OCI-LY1 (cell line): ENCODE results near the gene SPATA18.

Experiments
- H2AFZ ChIP-seq: fragments of 200-600 bp; sonication (generic), shearing (Covaris generic); 2 replicates; pipeline ENCODE4 v1.6.0; 2014; ENCODE audit warnings: antibody characterized with exemption, mild to moderate bottlenecking, low read length
- H3F3A ChIP-seq: fragments of 200-600 bp; sonication (generic), shearing (Covaris generic); 2 replicates; pipeline ENCODE4 v1.6.0; 2014; ENCODE audit warnings: mild to moderate bottlenecking, antibody characterized with exemption, low read length, moderate library complexity; ENCODE audit not compliant: insufficient read depth
- H3K27ac ChIP-seq: fragments of 200-600 bp; sonication (generic); 2 replicates; pipeline ENCODE4 v1.5.1; 2014; ENCODE audit warnings: low read length, mixed run types, mild to moderate bottlenecking, low read depth; ENCODE audit not compliant: poor library complexity, severe bottlenecking
- H3K27me3 ChIP-seq: fragments of 200-600 bp; sonication (generic); 2 replicates; pipeline ENCODE4 v1.6.0; 2014; ENCODE audit warnings: antibody characterized with exemption, mild to moderate bottlenecking, low read length, moderate library complexity; ENCODE audit not compliant: insufficient read depth
- H3K36me3 ChIP-seq: fragments of 200-600 bp; sonication (generic); 2 replicates; pipeline ENCODE4 v1.6.1; 2014; ENCODE audit warnings: mild to moderate bottlenecking, antibody characterized with exemption, low read length, moderate library complexity, mixed read lengths; ENCODE audit not compliant: insufficient read depth
- H3K4me1 ChIP-seq: fragments of 200-600 bp; sonication (generic); 2 replicates; pipeline ENCODE4 v1.5.1; 2014; ENCODE audit warnings: mild to moderate bottlenecking, low read length, moderate library complexity; ENCODE audit not compliant: insufficient read depth, severe bottlenecking
- H3K4me2 ChIP-seq: fragments of 200-600 bp; sonication (generic), shearing (Covaris generic); 2 replicates; pipeline ENCODE4 v1.6.1; 2014; ENCODE audit warnings: low read length
- H3K4me3 ChIP-seq: fragments of 200-600 bp; sonication (generic); 2 replicates; pipeline ENCODE4 v1.5.1; 2014; ENCODE audit warnings: low read length, low read depth, mild to moderate bottlenecking, mixed read lengths; ENCODE audit not compliant: poor library complexity, severe bottlenecking
- H3K79me2 ChIP-seq: fragments of 200-600 bp; shearing (Covaris generic); 2 replicates; pipeline ENCODE4 v1.6.1; 2016; ENCODE audit warnings: mixed run types, low read length, mixed read lengths; ENCODE audit not compliant: insufficient read depth
- H3K9ac ChIP-seq: fragments of 200-600 bp; sonication (generic), shearing (Covaris generic); 2 replicates; pipeline ENCODE4 v1.6.1; 2014; ENCODE audit warnings: mild to moderate bottlenecking, low read length, mixed read lengths
- H3K9me2 ChIP-seq: fragments of 200-600 bp; sonication (generic), shearing (Covaris generic); 2 replicates; pipeline ENCODE4 v1.6.1; 2014; ENCODE audit warnings: low read depth, mild to moderate bottlenecking, low read length, mixed read lengths
- H3K9me3 ChIP-seq: fragments of 200-600 bp; shearing (Covaris generic); 2 replicates; pipeline ENCODE4 v1.6.1; 2014; ENCODE audit warnings: low read length, mixed read lengths
- H4K20me1 ChIP-seq: fragments of 200-600 bp; sonication (generic), shearing (Covaris generic); 2 replicates; pipeline ENCODE4 v1.6.0; 2016; ENCODE audit warnings: mild to moderate bottlenecking, low read length; ENCODE audit not compliant: insufficient read depth
- EZH2 ChIP-seq: fragments of 200-600 bp; sonication (generic), shearing (Covaris generic); IDR thresholded peaks from 2 replicates; pipeline ENCODE4 v1.8.0; 2017; ENCODE audit warnings: borderline replicate concordance, mixed run types, mild to moderate bottlenecking, antibody characterized with exemption, low read length, moderate library complexity, mixed read lengths
- TF ChIP-seq, protein P1 (sequence below): fragments of 200-600 bp; sonication (generic), shearing (Covaris generic); IDR thresholded peaks from 2 replicates; pipeline ENCODE4 v1.5.1; 2017; ENCODE audit warnings: mild to moderate bottlenecking, antibody characterized with exemption, low read length, moderate library complexity, mixed read lengths

SPATA18 gene

DNA sequence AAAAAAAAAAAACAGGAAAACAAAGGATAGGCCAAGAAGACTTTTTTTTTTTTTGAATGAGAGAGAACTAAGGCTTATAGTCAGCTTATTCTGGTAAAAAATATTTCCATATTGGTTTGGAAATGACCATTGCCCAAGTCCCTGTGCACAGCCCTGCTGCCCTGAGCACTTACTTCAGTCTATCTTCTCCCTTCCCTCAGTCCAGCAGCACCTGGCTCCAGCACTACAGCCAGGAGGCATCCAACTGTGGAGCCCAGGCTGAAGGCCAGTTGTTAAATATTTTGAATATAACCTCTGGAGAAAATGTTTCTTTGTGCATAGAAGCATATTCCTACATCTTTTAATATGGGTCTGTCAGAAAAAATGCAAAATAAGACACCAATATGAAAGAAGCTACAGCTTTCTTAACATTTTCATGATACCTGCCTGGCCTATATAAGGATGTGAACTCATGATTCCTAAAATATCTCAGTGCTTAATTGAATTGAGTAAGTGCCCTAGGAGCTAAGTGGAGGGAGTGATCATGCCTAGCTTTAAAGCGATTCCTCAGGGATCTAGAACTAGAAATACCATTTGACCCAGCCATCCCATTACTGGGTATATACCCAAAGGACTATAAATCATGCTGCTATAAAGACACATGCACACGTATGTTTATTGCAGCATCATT lies 45.4 kb upstream of the SPATA18 start:
- Histone ChIP-seq H3K36me3 (no peaks in the 10 kb centered on the region), H3K9me3 (no peaks in the 10 kb centered on the region), H3K4me2 (no peak overlapping the region), H3F3A (no peaks in the 10 kb centered on the region), H3K4me3 (no peak overlapping the region), H3K4me1 (no peaks in the 10 kb centered on the region), H3K79me2 (no peaks in the 10 kb centered on the region), H2AFZ (no peak overlapping the region), H3K9me2 (no peaks in the 10 kb centered on the region), H4K20me1 (no peaks in the 10 kb centered on the region), H3K9ac (no peak overlapping the region), H3K27ac (no peak overlapping the region), H3K27me3 (no peaks in the 10 kb centered on the region)
- TF ChIP-seq, protein P1, sequence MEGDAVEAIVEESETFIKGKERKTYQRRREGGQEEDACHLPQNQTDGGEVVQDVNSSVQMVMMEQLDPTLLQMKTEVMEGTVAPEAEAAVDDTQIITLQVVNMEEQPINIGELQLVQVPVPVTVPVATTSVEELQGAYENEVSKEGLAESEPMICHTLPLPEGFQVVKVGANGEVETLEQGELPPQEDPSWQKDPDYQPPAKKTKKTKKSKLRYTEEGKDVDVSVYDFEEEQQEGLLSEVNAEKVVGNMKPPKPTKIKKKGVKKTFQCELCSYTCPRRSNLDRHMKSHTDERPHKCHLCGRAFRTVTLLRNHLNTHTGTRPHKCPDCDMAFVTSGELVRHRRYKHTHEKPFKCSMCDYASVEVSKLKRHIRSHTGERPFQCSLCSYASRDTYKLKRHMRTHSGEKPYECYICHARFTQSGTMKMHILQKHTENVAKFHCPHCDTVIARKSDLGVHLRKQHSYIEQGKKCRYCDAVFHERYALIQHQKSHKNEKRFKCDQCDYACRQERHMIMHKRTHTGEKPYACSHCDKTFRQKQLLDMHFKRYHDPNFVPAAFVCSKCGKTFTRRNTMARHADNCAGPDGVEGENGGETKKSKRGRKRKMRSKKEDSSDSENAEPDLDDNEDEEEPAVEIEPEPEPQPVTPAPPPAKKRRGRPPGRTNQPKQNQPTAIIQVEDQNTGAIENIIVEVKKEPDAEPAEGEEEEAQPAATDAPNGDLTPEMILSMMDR: no peak

GRCh38 chr4:52006887-52007286 lies 44.2 kb upstream of the SPATA18 start:
- Histone ChIP-seq H3K27me3 (no peaks in the 10 kb centered on the region), H3K36me3 (no peaks in the 10 kb centered on the region), H3K9me3 (no peaks in the 10 kb centered on the region), H4K20me1 (no peaks in the 10 kb centered on the region), H3K9me2 (no peaks in the 10 kb centered on the region), H3K4me3 (no peak overlapping the region), H3K4me1 (no peaks in the 10 kb centered on the region), H3K79me2 (no peaks in the 10 kb centered on the region), H3K9ac (no peak overlapping the region), H3F3A (no peaks in the 10 kb centered on the region), H2AFZ (no peak overlapping the region), H3K27ac (no peak overlapping the region), H3K4me2 (no peak overlapping the region)
- TF ChIP-seq, protein P1: no peak
- TF ChIP-seq EZH2: no peak

GRCh38 chr4:52010986-52011385 lies 40.1 kb upstream of the SPATA18 start:
- no peaks in the 10 kb centered on the region for H3F3A ChIP-seq
- no peaks in the 10 kb centered on the region for H3K4me1 ChIP-seq
- no peak overlapping the region for H3K4me2 ChIP-seq
- H3K9ac ChIP-seq: no peak overlapping the region
- no peaks in the 10 kb centered on the region for H3K36me3 ChIP-seq
- TF ChIP-seq, protein P1: no peak
- TF ChIP-seq EZH2: no peak
- H3K9me3 ChIP-seq: no peaks in the 10 kb centered on the region
- no peaks in the 10 kb centered on the region for H3K9me2 ChIP-seq
- H2AFZ ChIP-seq: no peak overlapping the region
- H3K27ac ChIP-seq: no peak overlapping the region
- no peaks in the 10 kb centered on the region for H3K27me3 ChIP-seq
- no peak overlapping the region for H3K4me3 ChIP-seq
- no peaks in the 10 kb centered on the region for H4K20me1 ChIP-seq
- H3K79me2 ChIP-seq: no peaks in the 10 kb centered on the region
